Natural killer cell (primary cell): Measurements from ENCODE around the gene KIAA0408. TPM values are rescaled to one million over a fixed set of nuclear protein-coding genes. Genes with fewer than 3 reads are reported as not detected.

ENCODE experiments used
- ATAC-seq, 3 donors: fragments of 150-1000 bp in 2 of 3; fragments of 200-7000 bp in 1 of 3; cut with Tn5 transposase; 1 replicate in 1 of 3; 2 replicates in 2 of 3; pipeline ENCODE4 v1.10.0; 2021; ENCODE audit warnings: mild to moderate bottlenecking in 2 of 3, moderate library complexity in 2 of 3
- DNase-seq, 2 donors: peaks; one replicate each; pipeline versions ENCODE4 v3.0.0 to v3.0.0-alpha.2; 2013 to 2021; ENCODE audit warnings: mixed read lengths in 1 of 2
- H3K27ac ChIP-seq: one replicate; pipeline ENCODE4 v1.5.1; 2013; ENCODE audit warnings: mild to moderate bottlenecking, low read length
- H3K27me3 ChIP-seq: one replicate; pipeline ENCODE4 v1.6.1; 2013; ENCODE audit warnings: low read length; ENCODE audit not compliant: control insufficient read depth, insufficient read depth
- H3K36me3 ChIP-seq: one replicate; pipeline ENCODE4 v1.6.1; 2013; ENCODE audit warnings: low read length; ENCODE audit not compliant: control insufficient read depth, insufficient read depth
- H3K4me1 ChIP-seq: one replicate; pipeline ENCODE4 v1.6.1; 2013; ENCODE audit warnings: low read length; ENCODE audit not compliant: control insufficient read depth, insufficient read depth
- H3K4me3 ChIP-seq: one replicate; pipeline ENCODE4 v1.5.1; 2013; ENCODE audit warnings: low read length
- H3K9me3 ChIP-seq: one replicate; pipeline ENCODE4 v1.6.1; 2013; ENCODE audit warnings: low read length; ENCODE audit not compliant: control insufficient read depth, insufficient read depth
- H3K27ac Mint-ChIP-seq, 2 donors: one replicate each; pipeline ENCODE4 v1.8.0; 2022; ENCODE audit warnings: mild to moderate bottlenecking in 2 of 2, mixed read lengths in 2 of 2, moderate library complexity in 1 of 2
- H3K27me3 Mint-ChIP-seq, 2 donors: one replicate each; pipeline ENCODE4 v1.8.0; 2022; ENCODE audit warnings: low read depth in 2 of 2, mixed read lengths in 2 of 2
- H3K36me3 Mint-ChIP-seq: one replicate; pipeline ENCODE4 v1.8.0; 2022; ENCODE audit warnings: mixed read lengths
- H3K4me1 Mint-ChIP-seq, 2 donors: one replicate each; pipeline ENCODE4 v1.8.0; 2022; ENCODE audit warnings: mixed read lengths in 2 of 2
- H3K4me3 Mint-ChIP-seq: one replicate; pipeline ENCODE4 v1.8.0; 2022; ENCODE audit warnings: mild to moderate bottlenecking, moderate library complexity, mixed read lengths
- H3K9me3 Mint-ChIP-seq, 2 donors: one replicate each; pipeline ENCODE4 v1.8.0; 2022; ENCODE audit warnings: mixed read lengths in 2 of 2
- WGBS: methylation state at CpG from one replicate; pipeline ENCODE4 v1.1.7; 2013; ENCODE audit warnings: missing lambda C conversion rate; ENCODE audit not compliant: insufficient coverage; 5-methylcytosine and 5-hydroxymethylcytosine counted together
- intact Hi-C: fragments of 100-400 bp; cut with micrococcal nuclease; formaldehyde crosslinking; loops from one replicate; pipeline ENCODE4 v1.14.2; 2022
- total RNA-seq, 4 donors: library from RNA; stranded (reverse); fragments of 120-200 nt in 1 of 4; gene quantifications; one replicate each; pipeline versions ENCODE4 v1.2.3 to v1.2.4, GENCODE V29; 2013 to 2022
- TF ChIP-seq, protein P1 (sequence below): fragments of 200-600 bp; IDR thresholded peaks from one replicate; pipeline ENCODE4 v1.8.0; 2022; ENCODE audit warnings: antibody characterized with exemption

KIAA0408 gene
- total RNA-seq, 3 donors from 2014 or later (not counting 1 experiment from before 2014, with no cell fraction given) = 0.58 TPM; not detected in 2

DNA sequence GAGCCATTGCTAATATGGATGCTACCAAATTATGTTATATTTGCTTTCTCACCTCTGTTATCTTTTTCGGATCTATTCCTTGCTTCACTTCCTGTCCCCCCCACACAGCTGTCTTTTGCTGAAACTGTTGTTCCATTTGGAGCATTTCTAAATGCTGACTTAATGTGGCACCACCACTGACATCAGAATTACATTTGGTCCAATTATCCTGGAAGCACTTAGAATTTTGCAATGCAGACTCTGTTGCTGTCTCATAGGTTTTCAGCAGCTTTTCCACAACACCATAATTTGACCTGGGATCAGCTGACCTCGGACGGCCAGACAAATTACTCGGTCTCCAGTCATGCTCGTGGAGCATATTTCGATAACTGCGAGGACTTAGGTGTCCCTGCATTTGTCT is 12.8 kb downstream of the KIAA0408 start:
- Mint-ChIP-seq H3K4me3 (no peak overlapping the region), H3K4me1 (no peaks in the 10 kb centered on the region), H3K27ac (no peak overlapping the region), H3K36me3 (no peaks in the 10 kb centered on the region), H3K9me3 (no peaks in the 10 kb centered on the region), H3K27me3 (peaks cover 2 to 35% of the 10 kb centered on the region in 2 donors)
- no peaks in the 10 kb centered on the region for H3K36me3 ChIP-seq
- intact Hi-C loops = no loop called here
- no peak overlapping the region for H3K4me3 ChIP-seq
- TF ChIP-seq, protein P1, sequence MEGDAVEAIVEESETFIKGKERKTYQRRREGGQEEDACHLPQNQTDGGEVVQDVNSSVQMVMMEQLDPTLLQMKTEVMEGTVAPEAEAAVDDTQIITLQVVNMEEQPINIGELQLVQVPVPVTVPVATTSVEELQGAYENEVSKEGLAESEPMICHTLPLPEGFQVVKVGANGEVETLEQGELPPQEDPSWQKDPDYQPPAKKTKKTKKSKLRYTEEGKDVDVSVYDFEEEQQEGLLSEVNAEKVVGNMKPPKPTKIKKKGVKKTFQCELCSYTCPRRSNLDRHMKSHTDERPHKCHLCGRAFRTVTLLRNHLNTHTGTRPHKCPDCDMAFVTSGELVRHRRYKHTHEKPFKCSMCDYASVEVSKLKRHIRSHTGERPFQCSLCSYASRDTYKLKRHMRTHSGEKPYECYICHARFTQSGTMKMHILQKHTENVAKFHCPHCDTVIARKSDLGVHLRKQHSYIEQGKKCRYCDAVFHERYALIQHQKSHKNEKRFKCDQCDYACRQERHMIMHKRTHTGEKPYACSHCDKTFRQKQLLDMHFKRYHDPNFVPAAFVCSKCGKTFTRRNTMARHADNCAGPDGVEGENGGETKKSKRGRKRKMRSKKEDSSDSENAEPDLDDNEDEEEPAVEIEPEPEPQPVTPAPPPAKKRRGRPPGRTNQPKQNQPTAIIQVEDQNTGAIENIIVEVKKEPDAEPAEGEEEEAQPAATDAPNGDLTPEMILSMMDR = no peak
- DNase-seq (no peak), ATAC-seq (no peak)
- no peaks in the 10 kb centered on the region for H3K4me1 ChIP-seq
- no peaks in the 10 kb centered on the region for H3K27me3 ChIP-seq
- H3K27ac ChIP-seq = no peak overlapping the region
- WGBS = 89% methylated on average over 7 of the region's 7 CpGs
- H3K9me3 ChIP-seq = no peaks in the 10 kb centered on the region

DNA sequence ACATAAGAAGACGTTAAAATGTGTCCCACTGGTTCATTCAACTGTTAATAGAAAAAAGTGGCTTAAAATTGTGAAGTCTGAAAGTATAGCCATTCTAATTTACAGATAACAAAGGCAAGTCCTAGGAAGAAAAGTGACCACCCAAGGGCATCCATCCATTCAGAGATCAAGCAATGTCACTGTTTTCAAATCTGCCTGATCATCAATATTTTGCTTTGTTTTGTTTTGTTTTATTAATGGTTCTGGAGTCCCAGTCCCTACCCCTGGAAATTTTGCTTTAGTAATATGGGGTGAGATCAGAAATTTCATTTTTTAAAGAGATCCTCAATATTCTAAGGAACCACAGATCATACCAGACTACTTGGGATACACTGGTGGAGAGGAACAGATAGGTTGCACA is 17.3 kb downstream of the KIAA0408 start:
- H3K4me1 Mint-ChIP-seq = no peaks in the 10 kb centered on the region

DNA sequence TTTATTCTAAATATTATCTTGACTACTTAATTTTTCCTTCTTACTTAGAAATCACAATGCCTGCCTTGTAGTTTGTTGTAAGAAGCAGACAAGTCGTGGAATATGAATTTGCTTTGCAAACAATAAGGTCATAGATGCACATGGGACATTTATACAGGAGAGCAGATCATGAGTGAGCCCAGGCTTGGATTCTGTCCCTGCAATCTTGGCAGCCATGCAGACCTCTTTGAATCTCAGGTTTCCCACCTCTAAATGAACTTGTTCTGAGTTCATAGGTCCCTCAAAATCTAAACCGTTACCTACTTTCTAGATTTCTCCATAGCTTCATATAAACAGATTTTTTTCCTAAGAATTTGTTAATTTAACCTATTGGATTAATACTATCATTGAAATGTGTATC is 19.5 kb downstream of the KIAA0408 start:
- Histone ChIP-seq H3K36me3 (no peaks in the 10 kb centered on the region), H3K27me3 (no peaks in the 10 kb centered on the region), H3K4me3 (no peak overlapping the region), H3K27ac (no peak overlapping the region), H3K9me3 (no peaks in the 10 kb centered on the region), H3K4me1 (no peaks in the 10 kb centered on the region)
- Mint-ChIP-seq H3K27ac (no peak overlapping the region), H3K36me3 (no peaks in the 10 kb centered on the region), H3K27me3 (peaks cover 6 to 17% of the 10 kb centered on the region in 2 donors), H3K4me3 (no peak overlapping the region), H3K9me3 (no peaks in the 10 kb centered on the region), H3K4me1 (no peaks in the 10 kb centered on the region)
- ATAC-seq (no peak), DNase-seq (no peak)
- intact Hi-C loops = no loop called here
- 67% methylated on average over 1 of the region's 2 CpGs for WGBS
- TF ChIP-seq, protein P1 = no peak

More for the DNA sequence above, 17.3 kb downstream of the KIAA0408 start:
- no peak for ATAC-seq
- Histone ChIP-seq H3K27me3 (no peaks in the 10 kb centered on the region), H3K4me1 (no peaks in the 10 kb centered on the region), H3K36me3 (no peaks in the 10 kb centered on the region), H3K9me3 (no peaks in the 10 kb centered on the region), H3K4me3 (no peak overlapping the region), H3K27ac (no peak overlapping the region)
- intact Hi-C loops = no loop called here
- no peak overlapping the region for H3K4me3 Mint-ChIP-seq
- WGBS = 80% methylated on average over 1 of the region's 1 CpG
- H3K36me3 Mint-ChIP-seq = no peaks in the 10 kb centered on the region
- TF ChIP-seq, protein P1 = no peak
- DNase-seq = no peak
- peaks cover 8 to 22% of the 10 kb centered on the region in 2 donors for H3K27me3 Mint-ChIP-seq
- H3K9me3 Mint-ChIP-seq = no peaks in the 10 kb centered on the region
- H3K27ac Mint-ChIP-seq = no peak overlapping the region

DNA sequence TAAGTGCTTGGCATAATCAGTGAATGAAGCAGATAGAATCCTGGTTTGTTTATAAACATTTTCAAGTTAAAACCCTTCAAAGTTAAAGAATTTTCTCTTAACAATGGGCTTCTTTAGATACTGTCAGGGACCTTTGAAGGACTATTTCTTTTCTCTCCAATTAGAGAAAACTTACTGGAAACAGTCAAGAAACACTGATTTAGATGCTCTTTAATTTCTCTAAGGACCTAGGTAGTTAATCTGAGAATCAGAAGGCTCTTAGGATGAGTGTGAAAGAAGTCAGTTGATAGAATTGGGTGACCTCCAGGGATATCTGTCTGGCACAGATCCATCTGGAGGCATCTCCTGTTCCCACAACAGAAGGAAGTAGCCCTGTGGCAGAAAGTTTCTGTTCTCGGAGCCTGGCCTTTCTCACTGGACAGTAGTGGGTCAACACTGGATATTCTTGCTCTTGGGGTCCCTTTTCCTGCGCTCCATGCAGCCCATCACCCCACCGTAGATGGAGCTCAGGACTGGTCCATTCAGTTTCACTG is 22.5 kb downstream of the KIAA0408 start:
- H3K27me3 ChIP-seq = no peaks in the 10 kb centered on the region
- H3K9me3 ChIP-seq = no peaks in the 10 kb centered on the region
- no peak overlapping the region for H3K4me3 Mint-ChIP-seq
- ATAC-seq (no peak), DNase-seq (no peak)
- no peaks in the 10 kb centered on the region for H3K9me3 Mint-ChIP-seq
- peaks cover 2 to 6% of the 10 kb centered on the region in 2 donors for H3K27me3 Mint-ChIP-seq
- no peaks in the 10 kb centered on the region for H3K4me1 ChIP-seq
- no peaks in the 10 kb centered on the region for H3K36me3 ChIP-seq
- TF ChIP-seq, protein P1 = no peak
- no peaks in the 10 kb centered on the region for H3K4me1 Mint-ChIP-seq
- intact Hi-C loops = no loop called here
- no peak overlapping the region for H3K27ac Mint-ChIP-seq
- H3K27ac ChIP-seq = no peak overlapping the region
- H3K36me3 Mint-ChIP-seq = no peaks in the 10 kb centered on the region
- WGBS = 89% methylated on average over 3 of the region's 3 CpGs
- no peak overlapping the region for H3K4me3 ChIP-seq
